ENCODE data around the gene PRC1.

PRC1 gene

DNA sequence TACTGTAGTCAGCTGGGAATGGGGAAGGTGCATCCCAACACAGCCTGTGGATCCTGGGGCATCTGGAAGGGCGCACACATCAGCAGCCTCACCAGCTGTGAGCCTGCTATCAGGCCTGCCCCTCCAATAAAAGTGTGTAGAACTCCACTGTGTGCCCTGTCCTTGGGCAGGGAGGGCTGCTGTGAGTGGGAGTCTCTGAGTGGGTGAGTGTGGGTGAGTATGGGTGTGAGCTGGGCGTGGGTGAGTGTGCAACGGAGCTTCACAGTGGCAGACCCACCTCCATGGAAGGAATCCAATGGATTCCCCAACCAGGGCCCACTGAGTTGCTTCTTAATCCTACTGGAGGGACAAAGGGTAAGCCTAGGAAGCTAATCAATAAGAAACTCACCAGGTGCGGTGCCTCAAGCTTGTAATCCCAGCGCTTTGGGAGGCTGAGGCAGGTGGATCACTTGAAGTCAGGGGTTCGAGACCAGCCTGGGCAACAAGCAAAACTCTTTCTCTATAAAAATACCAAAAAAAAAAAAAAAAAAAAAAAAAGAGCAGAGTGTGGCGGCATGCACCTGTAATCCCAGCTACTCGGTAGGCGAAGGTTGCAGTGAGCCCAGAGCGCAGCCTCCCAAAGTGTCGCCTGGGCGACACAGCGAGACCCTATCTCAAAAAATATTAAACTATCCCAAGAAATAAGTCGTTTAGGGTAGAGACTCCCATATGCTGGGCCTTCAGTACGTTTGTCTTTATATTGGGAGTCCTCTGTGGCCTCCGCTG lies 40.2 kb downstream of the PRC1 start:
- DNase-seq (ENCODE audit: low read depth), result no peak
- TF ChIP-seq, protein P1, sequence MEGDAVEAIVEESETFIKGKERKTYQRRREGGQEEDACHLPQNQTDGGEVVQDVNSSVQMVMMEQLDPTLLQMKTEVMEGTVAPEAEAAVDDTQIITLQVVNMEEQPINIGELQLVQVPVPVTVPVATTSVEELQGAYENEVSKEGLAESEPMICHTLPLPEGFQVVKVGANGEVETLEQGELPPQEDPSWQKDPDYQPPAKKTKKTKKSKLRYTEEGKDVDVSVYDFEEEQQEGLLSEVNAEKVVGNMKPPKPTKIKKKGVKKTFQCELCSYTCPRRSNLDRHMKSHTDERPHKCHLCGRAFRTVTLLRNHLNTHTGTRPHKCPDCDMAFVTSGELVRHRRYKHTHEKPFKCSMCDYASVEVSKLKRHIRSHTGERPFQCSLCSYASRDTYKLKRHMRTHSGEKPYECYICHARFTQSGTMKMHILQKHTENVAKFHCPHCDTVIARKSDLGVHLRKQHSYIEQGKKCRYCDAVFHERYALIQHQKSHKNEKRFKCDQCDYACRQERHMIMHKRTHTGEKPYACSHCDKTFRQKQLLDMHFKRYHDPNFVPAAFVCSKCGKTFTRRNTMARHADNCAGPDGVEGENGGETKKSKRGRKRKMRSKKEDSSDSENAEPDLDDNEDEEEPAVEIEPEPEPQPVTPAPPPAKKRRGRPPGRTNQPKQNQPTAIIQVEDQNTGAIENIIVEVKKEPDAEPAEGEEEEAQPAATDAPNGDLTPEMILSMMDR (IDR thresholded peaks at IDR 0.05; ENCODE audit: low read depth, low read length, missing control alignments), result no peak
- peak overlapping the region; percentile 93 for H3K4me3 ChIP-seq (ENCODE audit: low read depth, low read length)
- in situ Hi-C loops (cut with HindIII; ENCODE audit: low sequenced_read_pairs), result no loop called here

DNA sequence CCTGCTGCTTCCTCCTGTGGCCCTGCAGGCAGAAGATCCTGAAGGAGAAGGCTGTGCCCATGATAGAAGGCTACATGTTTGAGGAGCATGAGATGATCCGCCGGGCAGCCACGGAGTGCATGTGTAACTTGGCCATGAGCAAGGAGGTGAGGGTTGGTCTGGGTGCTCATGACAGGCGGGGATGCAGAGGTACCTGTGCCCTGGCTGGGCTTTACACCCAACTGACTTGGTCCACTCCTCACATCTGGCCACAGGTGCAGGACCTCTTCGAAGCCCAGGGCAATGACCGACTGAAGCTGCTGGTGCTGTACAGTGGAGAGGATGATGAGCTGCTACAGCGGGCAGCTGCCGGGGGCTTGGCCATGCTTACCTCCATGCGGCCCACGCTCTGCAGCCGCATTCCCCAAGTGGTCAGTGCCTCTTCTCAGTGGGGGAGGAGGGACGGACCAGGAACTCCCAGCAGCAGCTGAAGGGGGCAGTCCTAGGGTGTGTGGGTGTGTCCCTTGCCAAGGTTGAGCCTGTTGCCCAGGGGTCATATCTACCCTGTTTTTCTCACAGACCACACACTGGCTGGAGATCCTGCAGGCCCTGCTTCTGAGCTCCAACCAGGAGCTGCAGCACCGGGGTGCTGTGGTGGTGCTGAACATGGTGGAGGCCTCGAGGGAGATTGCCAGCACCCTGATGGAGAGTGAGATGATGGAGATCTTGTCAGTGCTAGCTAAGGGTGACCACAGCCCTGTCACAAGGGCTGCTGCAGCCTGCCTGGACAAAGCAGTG lies 41.2 kb downstream of the PRC1 start:
- H3K4me3 ChIP-seq (ENCODE audit: low read depth, low read length), result no peak overlapping the region
- in situ Hi-C loops (cut with HindIII; ENCODE audit: low sequenced_read_pairs), result no loop called here
- no peak for DNase-seq (ENCODE audit: low read depth)
- TF ChIP-seq, protein P1 (IDR thresholded peaks at IDR 0.05; ENCODE audit: low read depth, low read length, missing control alignments), result no peak

DNA sequence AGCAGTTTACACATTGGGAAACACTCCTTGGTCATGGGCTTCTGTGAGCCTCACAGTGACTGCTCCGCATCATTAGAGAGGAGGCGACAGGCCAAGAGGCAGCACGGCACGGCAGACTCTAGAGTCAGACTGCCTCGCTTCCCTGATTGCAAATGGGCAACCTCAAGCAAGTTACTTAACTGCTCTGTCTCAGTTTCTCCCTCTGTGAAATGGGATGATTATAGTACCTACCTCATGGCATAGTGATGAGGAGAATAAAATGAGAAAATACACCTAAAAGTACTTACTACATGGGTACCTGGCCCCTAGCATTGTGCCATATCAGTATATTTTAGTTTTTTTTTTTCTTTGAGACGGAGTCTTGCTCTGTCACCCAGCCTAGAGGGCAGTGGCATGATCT lies 43.7 kb downstream of the PRC1 start:
- TF ChIP-seq, protein P1 (IDR thresholded peaks at IDR 0.05; ENCODE audit: low read depth, low read length, missing control alignments), result no peak
- in situ Hi-C loops (cut with HindIII; ENCODE audit: low sequenced_read_pairs), result no loop called here

DNA sequence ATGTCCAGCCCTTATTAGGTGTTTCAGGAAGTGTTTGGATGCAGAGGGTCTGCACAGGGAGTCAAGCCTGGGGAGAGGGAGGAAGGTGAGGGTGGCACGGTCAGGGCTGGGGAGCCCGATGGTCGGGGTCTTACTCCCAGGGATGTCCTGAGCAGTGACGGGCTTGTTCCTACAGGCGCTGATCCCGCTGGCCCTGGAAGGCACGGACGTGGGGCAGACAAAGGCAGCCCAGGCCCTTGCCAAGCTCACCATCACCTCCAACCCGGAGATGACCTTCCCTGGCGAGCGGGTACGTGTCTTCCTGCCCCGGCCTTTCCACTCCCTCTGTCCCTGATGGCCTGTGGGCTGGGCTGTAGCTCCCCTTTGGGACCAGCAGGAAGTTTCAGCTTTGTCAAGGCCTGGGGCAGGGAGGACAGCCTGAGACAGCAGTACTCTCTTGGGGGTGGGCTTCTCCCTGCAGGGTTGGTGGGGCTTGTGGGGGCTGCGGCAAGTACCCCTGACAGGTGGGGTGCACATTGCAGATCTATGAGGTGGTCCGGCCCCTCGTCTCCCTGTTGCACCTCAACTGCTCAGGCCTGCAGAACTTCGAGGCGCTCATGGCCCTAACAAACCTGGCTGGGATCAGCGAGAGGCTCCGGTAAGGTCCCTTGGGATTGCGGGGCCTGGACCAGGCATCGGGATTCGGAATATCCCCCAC lies 44.2 kb downstream of the PRC1 start:
- H3K4me3 ChIP-seq (ENCODE audit: low read depth, low read length), result no peak overlapping the region
- DNase-seq (ENCODE audit: low read depth), result no peak
- TF ChIP-seq, protein P1 (IDR thresholded peaks at IDR 0.05; ENCODE audit: low read depth, low read length, missing control alignments), result no peak
- in situ Hi-C loops (cut with HindIII; ENCODE audit: low sequenced_read_pairs), result no loop called here

More for the DNA sequence above, 43.7 kb downstream of the PRC1 start:
- no peak overlapping the region for H3K4me3 ChIP-seq (ENCODE audit: low read depth, low read length)
- no peak for DNase-seq (ENCODE audit: low read depth)

DNA sequence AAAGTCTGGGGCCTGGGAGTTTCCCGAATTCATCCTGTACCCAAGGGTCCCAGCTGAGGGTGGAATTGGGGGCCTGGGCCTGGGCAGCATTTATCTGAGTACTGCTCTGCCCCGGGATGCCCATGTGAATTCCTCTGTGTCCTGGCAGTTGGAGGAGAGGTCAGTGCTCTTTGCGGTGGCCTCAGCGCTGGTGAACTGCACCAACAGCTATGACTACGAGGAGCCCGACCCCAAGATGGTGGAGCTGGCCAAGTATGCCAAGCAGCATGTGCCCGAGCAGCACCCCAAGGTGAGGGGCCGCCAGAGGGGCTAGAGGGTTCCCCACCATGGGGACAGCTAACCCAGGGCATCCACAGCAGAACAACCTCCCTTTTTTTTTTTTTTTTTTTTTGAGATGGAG lies 45.8 kb downstream of the PRC1 start:
- no peak overlapping the region for H3K4me3 ChIP-seq (ENCODE audit: low read depth, low read length)
- TF ChIP-seq, protein P1 (IDR thresholded peaks at IDR 0.05; ENCODE audit: low read depth, low read length, missing control alignments), result no peak
- in situ Hi-C loops (cut with HindIII; ENCODE audit: low sequenced_read_pairs), result no loop called here
- no peak for DNase-seq (ENCODE audit: low read depth)

DNA sequence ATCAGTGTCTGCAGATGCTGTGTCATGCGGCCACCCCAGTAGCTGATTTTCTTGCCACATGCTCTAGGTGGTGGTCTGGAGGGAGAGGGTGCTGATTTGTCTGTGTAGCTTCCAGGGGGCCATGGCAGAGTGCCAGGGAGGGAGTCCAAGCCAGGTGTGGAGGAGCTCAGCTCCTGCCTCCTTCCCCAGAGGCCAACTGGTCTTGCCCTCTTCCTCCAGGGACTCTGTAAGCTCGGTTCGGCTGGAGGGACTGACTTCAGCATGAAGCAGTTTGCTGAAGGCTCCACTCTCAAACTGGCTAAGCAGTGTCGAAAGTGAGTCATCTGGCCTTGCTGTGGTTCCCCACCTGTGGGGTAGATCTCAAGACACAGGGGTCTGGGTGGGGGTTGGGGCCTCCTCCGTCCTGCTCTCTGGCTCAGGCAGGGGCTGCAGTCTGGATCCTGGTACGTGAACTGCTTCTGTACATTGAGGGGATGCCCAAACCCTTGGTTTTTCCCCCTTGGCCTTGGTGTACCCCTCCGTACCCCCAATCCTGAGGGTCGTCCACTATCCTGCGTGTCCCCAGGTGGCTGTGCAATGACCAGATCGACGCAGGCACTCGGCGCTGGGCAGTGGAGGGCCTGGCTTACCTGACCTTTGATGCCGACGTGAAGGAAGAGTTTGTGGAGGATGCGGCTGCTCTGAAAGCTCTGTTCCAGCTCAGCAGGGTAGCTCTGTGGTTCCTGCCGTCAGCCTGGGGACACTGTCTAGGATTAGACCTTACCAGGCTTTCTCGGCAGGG lies 46.6 kb downstream of the PRC1 start:
- in situ Hi-C loops (cut with HindIII; ENCODE audit: low sequenced_read_pairs), result no loop called here
- DNase-seq (ENCODE audit: low read depth), result no peak
- no peak overlapping the region for H3K4me3 ChIP-seq (ENCODE audit: low read depth, low read length)
- TF ChIP-seq, protein P1 (IDR thresholded peaks at IDR 0.05; ENCODE audit: low read depth, low read length, missing control alignments), result no peak

Measured in astrocyte of the cerebellum (primary cell).